HG03175 (cell line): ENCODE results near the gene TREML2.

Experiments used
- ATAC-seq: cut with Tn5 transposase; IDR thresholded peaks from one replicate; pipeline ENCODE4 v1.9.1; 2021; ENCODE audit warnings: mild to moderate bottlenecking, moderate library complexity; ENCODE audit not compliant: unreplicated experiment

Gene TREML2

DNA sequence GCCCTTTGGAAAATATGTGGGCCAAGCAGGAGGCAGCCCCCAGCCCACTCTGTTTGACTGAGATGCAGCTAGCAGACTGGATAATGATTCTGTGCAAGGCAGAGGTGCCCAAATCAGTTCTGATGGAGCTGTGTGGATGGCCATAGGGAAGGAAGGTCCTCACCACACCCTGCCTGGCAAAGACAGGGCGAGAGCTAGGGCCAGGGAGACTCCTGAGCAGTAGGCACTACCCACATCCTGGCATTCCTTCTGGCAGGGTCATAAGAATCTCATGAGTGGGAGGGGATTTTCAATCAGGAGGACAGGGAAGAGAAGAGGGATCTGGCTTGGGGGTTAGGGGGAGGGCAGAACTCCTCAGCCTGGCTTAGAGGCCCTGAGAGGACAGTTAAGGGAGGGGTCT lies 19.4 kb downstream of the TREML2 start:
- ATAC-seq, result no peak

DNA sequence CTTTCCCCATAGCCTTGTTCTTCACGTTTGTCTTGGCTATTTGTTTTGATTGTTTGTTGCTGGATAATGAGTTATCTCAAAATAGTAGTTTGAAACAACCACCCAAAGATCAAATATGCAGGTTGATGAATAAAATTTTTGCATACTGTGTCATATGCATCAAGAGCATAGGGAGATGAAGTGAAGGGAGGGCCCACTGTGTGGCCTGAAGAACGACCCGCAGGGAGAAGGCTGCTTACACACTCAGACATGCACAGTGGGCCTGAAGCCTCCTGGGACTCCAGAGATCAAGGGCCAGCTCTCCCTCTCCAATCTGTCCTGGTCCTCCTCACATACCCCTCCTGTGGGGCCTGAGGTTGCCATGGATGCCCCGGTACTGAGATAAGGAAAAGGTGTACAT lies 21.8 kb downstream of the TREML2 start:
- ATAC-seq, result no peak

DNA sequence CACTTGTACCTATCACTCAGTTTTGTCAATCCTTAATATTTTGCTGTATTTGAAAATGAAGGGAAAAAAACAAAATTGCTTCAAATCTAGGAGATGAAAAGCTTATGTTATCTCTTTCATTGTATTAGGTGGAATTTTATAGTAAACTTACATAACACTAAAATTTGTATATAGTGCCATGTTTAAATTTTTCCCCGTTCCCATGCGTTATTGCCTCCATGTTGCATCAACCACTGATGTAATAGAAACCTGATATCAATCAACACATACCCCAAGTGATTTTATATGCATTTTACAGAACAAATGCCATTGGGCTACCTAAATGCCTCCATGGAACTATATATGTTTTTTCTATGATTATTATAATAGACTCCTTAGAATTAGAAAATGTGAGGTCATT lies 23.3 kb downstream of the TREML2 start:
- ATAC-seq, result no peak

DNA sequence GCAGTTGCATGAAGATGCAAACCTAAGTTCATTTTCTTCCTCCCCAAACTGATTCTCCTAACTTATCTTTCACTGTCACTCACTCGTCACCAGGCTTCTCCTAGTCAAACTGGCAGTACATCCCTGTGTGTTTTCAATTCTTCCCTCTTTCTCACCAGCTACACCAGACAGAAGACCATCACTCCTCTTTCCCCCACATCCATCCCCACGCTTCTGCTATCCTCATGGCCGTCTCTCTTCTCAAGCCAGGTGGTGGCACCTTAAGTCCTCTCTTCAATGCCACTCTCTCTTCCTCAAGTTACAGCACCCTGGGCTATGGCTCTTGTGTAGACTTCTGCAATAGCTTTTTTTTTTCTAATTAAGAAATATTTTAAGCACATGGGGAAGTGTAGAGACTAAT lies 23.7 kb downstream of the TREML2 start:
- no peak for ATAC-seq

DNA sequence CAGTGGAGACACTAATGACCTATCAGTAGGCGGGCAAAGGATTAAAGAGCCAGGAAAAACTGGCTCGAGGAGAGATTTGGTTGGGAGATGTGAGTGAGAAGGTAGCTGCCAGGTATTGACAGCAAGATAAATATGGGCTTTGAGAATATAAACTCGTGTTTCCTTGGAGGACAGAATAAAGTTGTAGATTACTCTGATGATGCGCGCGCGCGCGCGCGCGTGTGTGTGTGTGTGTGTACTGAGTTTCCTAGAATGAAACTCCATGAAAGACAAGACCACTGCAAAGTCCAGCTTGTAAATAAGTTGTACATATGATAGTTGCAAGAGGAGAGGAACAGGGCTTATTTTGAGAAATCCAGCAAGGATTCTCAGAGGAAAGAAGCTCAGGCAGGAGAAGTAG lies 24.8 kb downstream of the TREML2 start:
- no peak for ATAC-seq

DNA sequence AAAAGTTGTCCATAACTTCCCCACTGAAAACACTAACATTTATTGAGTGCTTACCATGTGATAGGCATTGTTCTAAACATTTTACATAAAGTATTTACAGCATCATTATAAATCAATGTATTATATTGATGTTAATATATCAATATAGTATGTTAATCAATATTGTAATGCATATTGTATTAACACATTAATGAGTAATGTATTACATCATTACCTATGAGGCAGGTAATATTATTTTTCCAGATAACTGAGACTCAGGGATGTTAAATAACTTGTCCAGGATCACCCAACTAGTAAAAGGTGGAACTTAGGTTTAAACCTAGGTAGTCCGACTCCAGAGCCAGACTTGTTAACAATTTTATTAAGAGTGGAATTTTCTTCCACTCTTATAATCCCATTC lies 25.9 kb downstream of the TREML2 start:
- ATAC-seq, result no peak

DNA sequence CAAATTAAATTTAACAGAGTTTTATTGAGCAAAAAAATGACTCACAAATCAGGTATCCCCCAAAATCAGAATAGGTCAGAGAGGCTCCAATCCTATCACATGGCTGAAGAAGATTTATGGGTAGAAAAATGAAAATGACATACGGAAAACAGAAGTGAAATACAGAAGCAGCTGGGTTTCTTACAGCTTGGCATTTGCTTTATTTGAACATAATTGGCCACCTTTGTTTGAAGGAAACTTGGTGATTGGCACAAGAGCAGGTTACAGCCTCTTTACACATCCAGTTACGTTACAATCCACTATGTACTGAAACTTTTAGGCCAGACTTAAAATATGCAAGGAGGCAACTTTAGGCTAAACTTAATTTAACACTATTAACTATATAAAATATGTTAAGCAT lies 26.3 kb downstream of the TREML2 start:
- ATAC-seq, result no peak

DNA sequence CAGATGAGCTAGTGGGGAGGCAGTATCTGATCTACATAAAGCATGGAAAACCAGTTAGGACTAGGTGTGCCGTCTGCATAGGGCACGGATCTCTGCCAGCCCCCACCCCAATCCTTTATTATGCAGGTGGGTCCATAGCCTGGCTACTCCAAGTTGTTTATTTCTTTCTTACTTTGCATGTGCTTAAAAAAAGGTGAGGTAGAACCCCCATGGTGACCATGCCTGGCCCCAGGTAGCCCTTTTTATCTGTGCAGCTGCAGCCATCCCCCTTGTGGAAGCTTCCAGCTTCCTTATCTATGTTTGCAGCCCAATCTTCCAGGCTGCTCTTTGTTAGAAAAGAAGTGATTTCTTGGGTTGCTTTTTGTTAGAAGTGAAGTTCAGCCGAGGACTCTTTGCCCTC lies 29.0 kb downstream of the TREML2 start:
- ATAC-seq, result no peak

DNA sequence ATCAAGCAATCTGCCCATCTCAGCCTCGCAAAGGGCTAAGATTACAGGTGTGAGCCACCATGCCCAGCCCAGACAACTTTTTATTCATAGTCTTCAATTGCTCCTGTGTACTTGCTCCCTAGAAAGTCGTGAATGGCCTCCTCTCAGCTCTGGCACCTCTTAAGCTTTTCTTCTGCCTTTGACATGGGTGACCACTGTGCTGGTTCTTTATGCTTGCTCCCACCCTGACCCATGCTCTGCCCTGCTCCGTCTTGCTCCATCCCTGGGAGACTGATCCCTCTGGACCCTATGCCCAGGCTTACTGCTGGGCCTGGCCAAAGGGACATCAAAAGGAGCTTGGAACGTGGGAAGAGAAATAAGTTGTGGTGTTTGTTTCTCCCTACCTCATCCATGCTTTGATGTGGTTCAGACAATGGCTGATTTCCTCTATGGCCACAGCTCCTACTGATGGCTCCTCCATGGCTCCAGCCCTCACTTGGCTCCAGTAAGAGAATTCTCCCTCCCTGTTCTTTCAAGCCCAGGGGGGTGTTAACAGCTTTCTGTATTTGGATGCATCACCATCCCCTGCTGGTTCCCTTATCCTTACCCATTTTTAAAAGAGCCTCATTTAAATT lies 30.3 kb downstream of the TREML2 start:
- ATAC-seq, result no peak

DNA sequence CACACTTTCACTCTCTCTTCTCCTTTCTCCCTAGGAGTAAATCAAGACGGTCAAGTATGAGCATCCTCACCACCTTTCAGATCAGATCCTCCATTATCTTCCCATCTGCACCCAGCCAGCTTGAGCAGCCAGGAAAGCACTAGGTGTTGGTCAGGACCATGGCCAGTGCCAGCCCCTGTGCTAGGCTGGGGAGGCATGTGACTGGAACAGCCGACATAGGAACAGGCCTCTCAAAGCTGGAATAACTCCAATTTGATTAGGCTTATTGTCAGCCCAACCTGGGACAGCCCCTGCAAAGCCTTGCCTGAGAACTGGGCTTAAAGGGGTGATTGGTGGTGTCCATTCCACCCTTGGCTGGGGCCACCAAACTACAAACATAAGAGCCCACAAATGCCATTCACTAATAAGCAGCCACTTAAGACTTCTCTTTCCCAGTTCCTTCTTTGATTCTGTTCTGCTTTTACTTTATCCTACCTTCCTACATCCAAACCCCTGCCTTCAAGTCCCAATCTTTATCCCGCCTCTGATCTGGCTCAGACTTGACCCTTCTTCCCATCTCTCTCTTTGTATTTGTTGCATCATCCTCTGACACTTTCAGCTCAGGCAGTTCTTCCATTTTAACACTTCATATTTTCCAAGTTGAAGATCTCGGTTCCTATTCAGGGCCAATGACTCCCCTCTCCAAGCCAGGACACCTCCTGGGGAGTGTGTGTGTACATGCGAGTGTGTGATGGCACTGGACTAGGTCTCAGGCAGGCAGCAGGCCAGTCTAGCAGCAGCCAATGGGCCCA lies 33.6 kb downstream of the TREML2 start:
- ATAC-seq, result no peak

DNA sequence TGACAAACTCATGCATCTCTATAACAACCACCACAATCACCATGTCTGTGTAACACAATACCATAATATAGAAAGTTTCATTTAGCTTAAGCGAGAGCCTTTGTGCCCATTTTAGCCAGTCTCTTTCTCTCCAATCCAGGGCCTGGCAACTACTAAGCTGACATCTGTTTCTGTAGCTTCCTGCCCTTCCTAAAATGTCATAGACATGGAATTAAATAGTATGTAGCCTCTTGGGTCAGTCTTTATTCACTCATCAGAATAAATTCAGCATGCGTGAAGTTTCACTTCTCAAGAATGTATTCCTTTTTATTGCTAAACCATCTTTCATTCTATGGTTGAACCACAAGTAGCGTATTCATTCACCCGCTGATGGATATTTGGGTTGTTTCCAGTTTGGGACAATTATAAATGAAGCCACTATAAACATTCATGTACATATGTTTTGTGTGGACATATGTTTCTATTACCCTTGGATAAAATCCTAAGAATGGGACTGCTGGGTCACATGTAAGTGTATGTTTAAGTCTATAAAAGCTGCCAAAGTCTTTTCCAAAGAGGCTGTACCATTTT lies 36.3 kb downstream of the TREML2 start:
- ATAC-seq, result no peak

DNA sequence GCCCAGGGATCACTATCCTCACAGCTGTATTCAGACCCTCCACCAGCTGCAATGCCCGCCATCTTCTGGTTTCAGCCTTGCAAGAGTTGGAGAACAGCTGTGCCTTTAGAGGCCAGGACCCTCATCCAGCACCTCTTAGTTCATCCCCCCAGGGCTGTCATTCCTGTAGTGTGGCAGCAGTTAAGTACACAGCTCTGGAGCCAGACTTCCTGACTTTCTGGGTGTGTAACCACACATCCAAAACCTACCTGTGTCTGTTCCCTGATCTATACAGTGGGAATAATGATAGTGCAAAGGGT lies 37.6 kb downstream of the TREML2 start:
- ATAC-seq, result no peak

DNA sequence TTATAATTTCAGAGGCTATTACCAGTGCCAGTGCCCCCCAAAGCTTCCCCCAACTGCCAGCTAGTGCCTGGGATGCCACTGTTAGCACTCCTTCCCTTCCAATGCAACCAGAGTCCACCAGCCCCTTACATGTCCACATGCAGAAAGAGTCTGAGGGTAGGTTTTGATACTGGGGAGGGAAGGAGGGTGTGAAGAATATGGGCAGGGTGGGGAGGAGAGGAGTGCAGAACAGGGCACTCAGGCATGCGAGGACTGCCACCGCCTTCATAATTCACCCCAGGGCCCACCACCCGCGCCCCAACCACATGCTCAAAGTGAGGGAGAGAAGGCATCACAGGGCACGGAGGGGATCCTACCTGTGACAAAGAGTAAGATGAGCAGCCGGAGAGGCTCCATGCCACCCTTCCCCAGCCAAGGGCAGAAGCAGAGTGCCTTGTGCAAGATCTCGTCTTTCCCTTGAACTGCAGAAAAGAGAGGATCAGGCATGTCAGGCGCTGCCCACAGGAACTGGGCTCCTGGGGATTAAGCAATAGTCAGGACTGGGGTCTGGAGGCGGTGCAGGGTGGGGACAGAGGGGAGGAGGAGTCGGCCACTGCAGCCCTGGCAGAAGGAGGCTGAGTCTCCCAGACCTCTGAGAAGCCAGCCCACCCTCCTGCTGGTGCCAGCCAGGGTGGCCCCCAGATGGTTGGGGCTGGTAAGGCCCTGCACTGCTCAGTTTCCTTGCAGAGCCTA lies 38.1 kb downstream of the TREML2 start, which contains the start of gene TREM2:
TREM2 (minus strand) TSS at position 430 of the 732 bp plus-strand sequence; CDS start at position 396, 34 bp downstream.
- ATAC-seq, result no peak

DNA sequence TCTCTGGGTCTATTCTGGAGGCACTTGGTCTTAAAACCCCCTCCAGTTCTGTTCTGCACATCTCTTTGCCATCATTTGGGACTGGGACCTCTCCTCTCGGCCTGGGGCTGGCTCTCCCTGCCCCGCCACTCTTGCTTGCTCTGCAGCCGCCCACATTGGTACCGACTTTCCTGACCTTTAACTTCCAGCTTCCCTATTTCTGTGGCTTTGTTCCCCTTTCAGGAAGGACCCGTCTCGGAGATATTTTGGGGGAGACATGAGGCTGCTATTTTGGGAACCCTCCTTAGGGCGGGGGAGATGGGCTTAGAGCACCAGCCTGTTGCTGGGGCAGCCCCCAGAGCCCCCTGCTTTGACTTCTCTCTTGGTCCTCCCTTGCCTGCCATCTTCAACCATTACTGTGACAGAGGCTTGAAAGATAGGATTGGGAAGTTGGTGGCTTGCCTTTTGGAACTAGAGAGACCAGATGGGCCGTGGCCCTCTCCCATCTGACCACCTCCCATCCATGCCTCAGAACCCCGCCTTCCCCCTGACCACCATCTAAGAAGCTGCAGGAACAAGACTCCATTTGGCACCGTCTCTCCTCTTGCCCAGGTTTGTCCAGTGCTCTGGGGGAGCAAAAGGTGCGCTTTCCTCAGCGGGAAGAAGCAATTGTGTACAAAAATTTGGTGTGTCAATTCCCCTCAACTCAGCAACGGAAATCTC lies 38.9 kb downstream of the TREML2 start:
- no peak for ATAC-seq

DNA sequence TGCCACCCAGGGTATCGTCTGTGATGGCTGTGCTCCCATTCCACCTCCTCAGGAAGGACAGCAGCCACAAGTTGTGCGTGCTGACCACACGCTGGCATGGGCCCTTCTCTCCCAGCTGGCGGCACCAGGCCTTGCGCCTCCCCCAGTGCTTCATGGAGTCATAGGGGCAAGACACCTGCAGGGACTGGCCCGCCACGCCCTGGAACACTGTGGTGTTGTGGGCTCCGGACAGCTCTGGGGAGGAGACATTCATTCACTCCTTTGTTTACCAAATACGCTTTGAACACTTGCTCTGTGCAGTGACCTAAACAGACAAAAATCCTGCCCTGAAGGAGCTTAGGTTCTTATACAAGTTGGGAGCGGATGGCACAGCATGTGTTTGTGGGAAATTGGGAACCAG lies 39.6 kb downstream of the TREML2 start:
- ATAC-seq, result no peak

DNA sequence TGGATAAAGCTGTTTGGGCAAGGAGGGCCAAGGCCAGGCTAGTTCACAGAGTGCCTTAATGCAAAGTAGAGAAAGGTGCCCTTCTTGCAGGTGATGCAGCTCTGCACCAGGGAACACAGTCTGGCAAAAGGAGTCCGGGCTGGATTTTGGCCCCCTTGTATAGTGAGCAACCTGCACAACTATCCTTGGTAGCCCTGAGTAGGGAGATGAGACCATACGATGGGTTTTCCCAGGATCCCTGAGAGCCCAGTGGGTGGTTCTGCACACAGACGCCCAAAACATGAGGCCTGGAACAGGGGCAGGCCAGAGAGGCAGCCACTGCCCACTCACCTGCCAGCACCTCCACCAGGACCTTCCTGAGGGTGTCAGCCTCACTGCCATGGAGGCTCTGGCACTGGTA lies 40.0 kb downstream of the TREML2 start:
- no peak for ATAC-seq

DNA sequence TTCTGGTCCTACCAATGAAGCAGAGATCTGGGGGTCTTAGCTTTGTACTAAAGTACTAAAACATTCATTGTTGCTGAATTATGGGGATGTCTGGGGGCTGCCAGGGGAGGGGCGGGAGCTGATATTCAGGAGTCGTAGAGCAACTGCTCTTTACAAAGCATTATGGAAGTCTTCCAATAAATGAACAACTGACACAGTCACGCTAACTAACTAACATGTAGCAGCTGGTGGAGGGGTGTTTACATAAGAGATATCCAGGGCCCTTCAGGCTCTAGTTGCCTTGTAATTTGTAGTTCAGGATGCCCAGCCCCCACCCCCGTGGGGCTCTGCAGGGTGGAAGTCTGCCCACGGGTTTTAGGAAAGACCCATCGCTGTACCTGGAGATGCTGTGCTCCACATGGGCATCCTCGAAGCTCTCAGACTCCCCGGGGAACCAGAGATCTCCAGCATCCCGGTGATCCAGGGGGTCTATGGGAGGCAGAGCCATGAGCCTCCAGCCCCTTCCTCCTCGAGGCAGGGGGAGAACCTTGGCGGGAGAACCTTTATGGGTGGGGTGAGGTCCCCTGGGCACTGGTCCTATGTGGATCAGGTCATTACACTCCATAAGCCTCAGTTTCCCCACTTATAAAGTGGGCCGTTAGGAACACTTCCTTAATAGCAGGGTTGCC lies 41.4 kb downstream of the TREML2 start:
- ATAC-seq, result no peak

DNA sequence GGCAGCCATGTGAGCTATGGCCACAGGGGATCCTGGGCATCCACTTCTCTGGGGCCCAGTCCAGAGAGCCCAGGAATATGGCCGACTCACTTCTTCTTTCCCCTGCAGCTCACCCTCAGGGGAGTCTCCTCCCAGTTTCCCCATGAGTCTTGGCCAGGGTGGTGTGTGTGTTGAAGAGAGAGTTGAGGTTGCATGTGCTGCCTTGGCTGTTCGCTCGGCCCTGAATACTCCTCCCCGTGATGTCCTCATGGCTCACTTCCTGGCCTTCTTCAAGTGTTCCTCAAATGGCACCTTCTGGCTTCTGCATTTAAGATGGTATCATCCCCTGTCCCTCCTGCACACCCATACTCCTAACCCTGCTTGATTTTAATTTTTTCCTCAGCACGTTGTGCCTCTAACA lies 43.6 kb downstream of the TREML2 start:
- no peak for ATAC-seq

DNA sequence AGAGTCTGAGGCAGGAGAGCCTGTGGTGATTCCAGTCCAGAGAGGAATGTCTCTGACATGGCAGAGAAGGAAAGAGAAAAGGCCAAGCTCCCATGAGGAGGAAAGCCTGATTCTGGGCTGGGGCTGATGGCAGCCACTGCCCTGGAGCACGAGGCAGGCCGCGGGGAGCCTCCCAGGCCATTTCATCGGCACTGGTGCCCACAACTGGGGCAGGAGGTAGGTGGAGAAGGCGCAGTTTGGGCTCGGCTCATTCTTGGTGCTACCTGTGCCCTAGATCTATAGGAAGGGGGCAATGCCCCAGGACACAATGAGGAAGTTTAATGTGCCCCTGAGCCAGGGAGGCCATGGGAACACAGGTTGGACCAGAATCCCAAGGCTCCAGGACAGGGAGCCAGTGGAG lies 44.2 kb downstream of the TREML2 start:
- ATAC-seq, result no peak

DNA sequence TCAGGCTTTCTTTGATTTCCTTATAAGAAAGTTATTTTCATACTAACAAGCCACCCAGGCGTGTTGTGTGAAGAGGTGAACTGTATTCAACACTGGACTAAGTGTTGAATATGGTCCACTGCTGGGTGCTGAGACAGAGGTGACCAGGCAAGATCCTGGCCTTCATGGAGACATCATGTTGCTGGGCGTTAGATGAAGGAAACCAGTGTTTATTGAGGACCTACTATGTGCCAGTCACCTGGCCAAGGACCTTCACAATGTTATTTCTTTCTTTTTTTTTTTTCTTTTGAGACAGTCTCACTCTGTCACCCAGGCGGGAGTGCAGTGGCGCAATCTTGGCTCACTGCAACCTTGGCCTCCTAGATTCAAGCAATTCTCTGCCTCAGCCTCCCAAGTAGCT lies 44.9 kb downstream of the TREML2 start:
- ATAC-seq, result no peak
